ENCODE data around the gene FXYD3. TPM values are rescaled to one million over a fixed set of nuclear protein-coding genes. Genes with fewer than 3 reads are reported as not detected.

Gene FXYD3, protein sequence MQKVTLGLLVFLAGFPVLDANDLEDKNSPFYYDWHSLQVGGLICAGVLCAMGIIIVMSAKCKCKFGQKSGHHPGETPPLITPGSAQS
- total RNA-seq (not detected in 2 replicates), polyA plus RNA-seq (0.06 TPM in 1 of 2 replicates, not detected in the other), polyA minus RNA-seq (ENCODE audit: low replicate concordance) (not detected in 2 replicates)
- not detected in 2 replicates for polyA plus RNA-seq (2012)

DNA sequence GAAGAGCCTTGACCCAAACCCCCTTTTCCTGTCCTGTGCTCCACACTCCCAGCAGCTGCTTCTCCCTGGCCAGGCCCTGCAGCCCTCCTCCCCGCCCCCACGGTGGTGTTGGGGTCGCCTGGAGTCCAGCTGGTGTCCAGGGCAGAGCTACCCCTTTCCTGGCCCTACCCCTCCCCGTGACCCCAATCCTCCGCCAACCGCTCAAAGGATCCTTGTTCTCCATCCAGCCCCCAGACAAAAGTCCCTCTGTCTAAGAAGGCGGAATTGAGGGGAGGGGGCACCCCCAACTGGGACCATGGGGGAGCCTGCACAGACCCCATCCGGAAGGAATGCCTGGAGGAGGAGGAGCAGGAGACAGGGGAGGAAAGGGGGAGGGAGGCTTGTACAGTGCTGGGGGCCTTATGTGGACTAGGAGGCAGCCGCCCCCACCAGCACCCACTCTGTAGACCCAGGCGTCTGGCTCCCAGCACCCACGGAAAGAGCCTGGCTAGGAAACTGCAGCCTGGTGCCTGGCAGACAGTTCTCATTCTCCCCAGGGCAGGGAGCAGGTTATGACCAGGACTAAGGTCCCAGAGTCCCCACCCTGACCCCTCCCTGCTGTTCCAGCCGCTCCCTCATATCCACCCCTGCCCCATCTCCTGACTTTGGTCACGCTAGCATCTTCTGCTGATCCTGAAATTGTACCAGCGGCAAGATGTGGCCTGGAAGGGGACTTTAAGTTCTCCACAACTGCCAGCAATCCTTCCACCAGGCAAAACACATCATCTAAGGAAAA, at the start of gene FXYD3:
FXYD3 (plus strand) TSS at position 647 of the 775 bp plus-strand sequence. CDS start 3,554 bp downstream, outside the sequence.
- no peaks in the 10 kb centered on the region for H3K36me3 ChIP-seq (ENCODE audit: control insufficient read depth, insufficient read depth, low read length)
- no peak within 1 kb of the TSS for H3K9ac ChIP-seq (ENCODE audit: insufficient read depth, low read length)
- TF ChIP-seq, protein P1, sequence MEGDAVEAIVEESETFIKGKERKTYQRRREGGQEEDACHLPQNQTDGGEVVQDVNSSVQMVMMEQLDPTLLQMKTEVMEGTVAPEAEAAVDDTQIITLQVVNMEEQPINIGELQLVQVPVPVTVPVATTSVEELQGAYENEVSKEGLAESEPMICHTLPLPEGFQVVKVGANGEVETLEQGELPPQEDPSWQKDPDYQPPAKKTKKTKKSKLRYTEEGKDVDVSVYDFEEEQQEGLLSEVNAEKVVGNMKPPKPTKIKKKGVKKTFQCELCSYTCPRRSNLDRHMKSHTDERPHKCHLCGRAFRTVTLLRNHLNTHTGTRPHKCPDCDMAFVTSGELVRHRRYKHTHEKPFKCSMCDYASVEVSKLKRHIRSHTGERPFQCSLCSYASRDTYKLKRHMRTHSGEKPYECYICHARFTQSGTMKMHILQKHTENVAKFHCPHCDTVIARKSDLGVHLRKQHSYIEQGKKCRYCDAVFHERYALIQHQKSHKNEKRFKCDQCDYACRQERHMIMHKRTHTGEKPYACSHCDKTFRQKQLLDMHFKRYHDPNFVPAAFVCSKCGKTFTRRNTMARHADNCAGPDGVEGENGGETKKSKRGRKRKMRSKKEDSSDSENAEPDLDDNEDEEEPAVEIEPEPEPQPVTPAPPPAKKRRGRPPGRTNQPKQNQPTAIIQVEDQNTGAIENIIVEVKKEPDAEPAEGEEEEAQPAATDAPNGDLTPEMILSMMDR (conservative IDR thresholded peaks at IDR 0.05 in 1 of 2, IDR thresholded peaks at IDR 0.05 in 1 of 2; ENCODE audit: low read depth in 1 of 2, low read length in 2 of 2) = no peak
- no peak for TF ChIP-seq EZH2 (IDR thresholded peaks at IDR 0.05; ENCODE audit: low read length, missing control alignments)
- no peaks in the 10 kb centered on the region for H3K9me3 ChIP-seq (ENCODE audit: control insufficient read depth, insufficient read depth, low read depth, low read length)
- H4K20me1 ChIP-seq (ENCODE audit: control insufficient read depth, extremely low read depth, insufficient read depth, low read length) = no peaks in the 10 kb centered on the region
- H3K79me2 ChIP-seq (ENCODE audit: control insufficient read depth, insufficient read depth, low read length) = no peaks in the 10 kb centered on the region
- no peak within 1 kb of the TSS for H2AFZ ChIP-seq (ENCODE audit: low read length)
- no peaks in the 10 kb centered on the region for H3K27me3 ChIP-seq (ENCODE audit: control insufficient read depth, insufficient read depth, low read length)
- H3K4me3 ChIP-seq (replicated peaks in 1 of 4; ENCODE audit: control extremely low read depth in 1 of 4, insufficient read depth in 1 of 4, low read depth in 3 of 4, low read length in 4 of 4) = peak within 1 kb of the TSS in 1 of 4 experiments; percentile 44
- H3K27ac ChIP-seq (ENCODE audit: insufficient read depth, low read length) = no peak within 1 kb of the TSS
- no peak for DNase-seq (ENCODE audit: low read depth in 2 of 2)
- H3K4me2 ChIP-seq (ENCODE audit: extremely low read depth, insufficient read depth, low read length) = no peak within 1 kb of the TSS
- no peaks in the 10 kb centered on the region for H3K4me1 ChIP-seq (ENCODE audit: control insufficient read depth, extremely low read depth, insufficient read depth, low read length)

DNA sequence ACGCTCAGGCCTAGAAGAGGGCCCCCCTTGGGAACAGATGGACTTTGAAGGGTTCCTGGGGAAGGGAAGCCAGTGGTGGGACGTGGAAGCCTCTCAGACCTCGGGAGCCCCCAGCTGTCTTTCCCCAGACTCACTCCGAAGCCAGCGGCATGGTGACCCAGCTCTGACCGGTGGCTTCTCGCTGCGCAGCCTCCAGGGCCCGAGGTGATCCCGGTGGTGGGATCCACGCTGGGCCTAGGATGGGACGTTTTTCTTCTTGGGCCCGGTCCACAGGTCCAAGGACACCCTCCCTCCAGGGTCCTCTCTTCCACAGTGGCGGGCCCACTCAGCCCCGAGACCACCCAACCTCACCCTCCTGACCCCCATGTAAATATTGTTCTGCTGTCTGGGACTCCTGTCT, 49.5 kb upstream of the FXYD3 start:
- Histone ChIP-seq H3K9ac (ENCODE audit: insufficient read depth, low read length) (no peak overlapping the region), H3K4me2 (ENCODE audit: extremely low read depth, insufficient read depth, low read length) (no peak overlapping the region), H3K79me2 (ENCODE audit: control insufficient read depth, insufficient read depth, low read length) (no peaks in the 10 kb centered on the region), H3K27me3 (ENCODE audit: control insufficient read depth, insufficient read depth, low read length) (peaks cover 4% of the 10 kb centered on the region), H3K4me1 (ENCODE audit: control insufficient read depth, extremely low read depth, insufficient read depth, low read length) (no peaks in the 10 kb centered on the region), H2AFZ (ENCODE audit: low read length) (no peak overlapping the region), H3K27ac (ENCODE audit: insufficient read depth, low read length) (no peak overlapping the region), H4K20me1 (ENCODE audit: control insufficient read depth, extremely low read depth, insufficient read depth, low read length) (no peaks in the 10 kb centered on the region), H3K36me3 (ENCODE audit: control insufficient read depth, insufficient read depth, low read length) (no peaks in the 10 kb centered on the region), H3K4me3 (replicated peaks in 1 of 4; ENCODE audit: control extremely low read depth in 1 of 4, insufficient read depth in 1 of 4, low read depth in 3 of 4, low read length in 4 of 4) (no peak overlapping the region), H3K9me3 (ENCODE audit: control insufficient read depth, insufficient read depth, low read depth, low read length) (no peaks in the 10 kb centered on the region)
- no peak for DNase-seq (ENCODE audit: low read depth in 2 of 2)
- TF ChIP-seq, protein P1 (conservative IDR thresholded peaks at IDR 0.05 in 1 of 2, IDR thresholded peaks at IDR 0.05 in 1 of 2; ENCODE audit: low read depth in 1 of 2, low read length in 2 of 2) = no peak
- TF ChIP-seq EZH2 (IDR thresholded peaks at IDR 0.05; ENCODE audit: low read length, missing control alignments) = no peak

DNA sequence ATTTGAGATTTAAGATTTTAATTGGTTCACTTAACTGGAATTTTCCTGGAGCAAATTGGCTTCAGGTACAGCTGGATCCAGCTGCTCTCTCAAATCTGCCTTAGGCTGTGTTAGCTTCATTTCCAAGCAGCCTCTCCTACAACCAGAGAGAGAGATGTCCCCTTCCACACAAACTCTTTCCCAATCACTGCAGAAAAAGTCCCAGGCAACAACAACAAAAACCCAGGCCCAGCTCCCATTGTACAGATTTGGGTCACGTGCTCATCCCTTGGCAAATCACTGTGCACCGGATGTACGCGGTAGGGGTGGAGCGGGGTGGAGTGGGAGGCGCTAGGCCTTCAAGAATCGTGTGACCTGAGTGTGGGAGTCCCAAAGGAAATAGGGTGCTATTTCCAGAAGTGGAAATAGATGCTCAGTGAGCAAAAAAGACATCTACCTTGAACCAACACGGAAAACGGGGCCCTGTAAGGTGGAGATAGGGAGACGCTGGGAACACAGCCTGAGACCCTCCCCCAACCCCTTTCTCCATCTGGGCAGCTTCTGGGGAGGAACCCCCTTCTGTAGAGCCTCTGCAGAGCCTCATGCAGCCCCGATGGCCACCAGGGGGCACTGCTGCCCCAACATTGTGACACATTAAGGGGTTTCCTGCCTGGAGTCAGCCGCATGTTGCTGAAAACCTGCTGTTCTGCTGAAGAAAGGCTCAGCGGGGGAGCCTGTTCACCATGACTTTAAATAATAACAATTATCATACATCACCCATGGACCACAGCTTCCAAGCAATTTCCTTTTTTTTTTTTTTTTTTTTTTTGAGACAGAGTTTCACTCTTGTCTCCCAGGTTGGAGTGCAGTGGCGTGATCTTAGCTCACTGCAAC, 48.7 kb upstream of the FXYD3 start:
- H3K27me3 ChIP-seq (ENCODE audit: control insufficient read depth, insufficient read depth, low read length) = peaks cover 4% of the 10 kb centered on the region
- no peaks in the 10 kb centered on the region for H3K36me3 ChIP-seq (ENCODE audit: control insufficient read depth, insufficient read depth, low read length)
- no peaks in the 10 kb centered on the region for H3K9me3 ChIP-seq (ENCODE audit: control insufficient read depth, insufficient read depth, low read depth, low read length)
- DNase-seq (ENCODE audit: low read depth in 2 of 2) = peak; percentile 62 to 84
- no peak overlapping the region for H3K4me2 ChIP-seq (ENCODE audit: extremely low read depth, insufficient read depth, low read length)
- no peak for TF ChIP-seq EZH2 (IDR thresholded peaks at IDR 0.05; ENCODE audit: low read length, missing control alignments)
- TF ChIP-seq, protein P1 (conservative IDR thresholded peaks at IDR 0.05 in 1 of 2, IDR thresholded peaks at IDR 0.05 in 1 of 2; ENCODE audit: low read depth in 1 of 2, low read length in 2 of 2) = peak; percentile 93 to 95
- H3K9ac ChIP-seq (ENCODE audit: insufficient read depth, low read length) = no peak overlapping the region
- H3K79me2 ChIP-seq (ENCODE audit: control insufficient read depth, insufficient read depth, low read length) = no peaks in the 10 kb centered on the region
- no peaks in the 10 kb centered on the region for H4K20me1 ChIP-seq (ENCODE audit: control insufficient read depth, extremely low read depth, insufficient read depth, low read length)
- no peak overlapping the region for H2AFZ ChIP-seq (ENCODE audit: low read length)
- no peak overlapping the region for H3K27ac ChIP-seq (ENCODE audit: insufficient read depth, low read length)
- H3K4me1 ChIP-seq (ENCODE audit: control insufficient read depth, extremely low read depth, insufficient read depth, low read length) = no peaks in the 10 kb centered on the region
- H3K4me3 ChIP-seq (replicated peaks in 1 of 4; ENCODE audit: control extremely low read depth in 1 of 4, insufficient read depth in 1 of 4, low read depth in 3 of 4, low read length in 4 of 4) = no peak overlapping the region
